ENCODE data around the gene A2M.

GRCh38 chr12:9094512-9095206 lies 21.1 kb downstream of the A2M start:
- TF ChIP-seq CTCF (IDR thresholded peaks at IDR 0.05 in 8 of 11, conservative IDR thresholded peaks at IDR 0.05 in 3 of 11) (no peak), POLR2A (IDR thresholded peaks at IDR 0.05) (no peak), POLR2AphosphoS5 (IDR thresholded peaks at IDR 0.05) (no peak)

All from spleen (tissue), 7 donors.